OCI-LY7 (cell line): ENCODE data around the gene KIAA1671. TPM values are rescaled to one million over a fixed set of nuclear protein-coding genes. Genes with fewer than 3 reads are reported as not detected.

Experiments
- BruUV-seq: library from RNA; stranded (reverse); fragments of 400-500 nt; replicated peaks from 2 replicates; lab custom pipeline; 2021; lab: Mats Ljungman, UMichigan
- CTCF ChIA-PET: fragments of 300-600 bp; sonication (Branson Sonifier 250); formaldehyde crosslinking; loops from one replicate; lab custom pipeline; 2022; ENCODE audit warnings: antibody characterized with exemption; ENCODE audit not compliant: unreplicated experiment; lab: Charles Lee
- POLR2A ChIA-PET: fragments of 300-600 bp; sonication (Branson Sonifier 250); formaldehyde crosslinking; loops from one replicate; lab custom pipeline; 2022; ENCODE audit warnings: antibody characterized with exemption; lab: Charles Lee
- DNase-seq: peaks from one replicate; pipeline ENCODE4 v3.0.0-alpha.2; 2015; ENCODE audit warnings: low spot score
- H2AFZ ChIP-seq: fragments of 200-600 bp; sonication (generic), shearing (Covaris generic); 2 replicates; pipeline ENCODE4 v1.6.1; 2014; ENCODE audit warnings: mild to moderate bottlenecking, antibody characterized with exemption, low read length, moderate library complexity
- H3K27ac ChIP-seq: fragments of 200-600 bp; sonication (generic); 2 replicates; pipeline ENCODE4 v1.5.1; 2014; ENCODE audit warnings: mixed run types, low read depth, mild to moderate bottlenecking, moderate library complexity, low read length, inconsistent platforms; ENCODE audit not compliant: poor library complexity, severe bottlenecking
- H3K36me3 ChIP-seq: fragments of 200-600 bp; sonication (generic); 2 replicates; pipeline ENCODE4 v1.6.1; 2014; ENCODE audit warnings: mild to moderate bottlenecking, antibody characterized with exemption, low read length, moderate library complexity, mixed read lengths; ENCODE audit not compliant: insufficient read depth
- H3K4me1 ChIP-seq: fragments of 200-600 bp; sonication (generic); 2 replicates; pipeline ENCODE4 v1.5.1; 2014; ENCODE audit warnings: mild to moderate bottlenecking, low read length; ENCODE audit not compliant: insufficient read depth, poor library complexity, severe bottlenecking
- H3K4me2 ChIP-seq: fragments of 200-600 bp; sonication (generic); 2 replicates; pipeline ENCODE4 v1.6.1; 2014; ENCODE audit warnings: mild to moderate bottlenecking, low read length
- H3K4me3 ChIP-seq: fragments of 200-600 bp; sonication (generic); 2 replicates; pipeline ENCODE4 v1.5.1; 2014; ENCODE audit warnings: mild to moderate bottlenecking, low read depth, low read length; ENCODE audit not compliant: poor library complexity, severe bottlenecking
- H3K79me2 ChIP-seq: fragments of 200-600 bp; sonication (generic); 2 replicates; pipeline ENCODE4 v1.6.1; 2016; ENCODE audit warnings: low read depth, mild to moderate bottlenecking, low read length, moderate library complexity, mixed read lengths; ENCODE audit not compliant: insufficient read depth
- H3K9me2 ChIP-seq: fragments of 200-600 bp; sonication (generic); 2 replicates; pipeline ENCODE4 v1.6.1; 2016; ENCODE audit warnings: mild to moderate bottlenecking, low read length, mixed read lengths; ENCODE audit not compliant: insufficient read depth
- H3K9me3 ChIP-seq: fragments of 200-600 bp; sonication (generic); 2 replicates; pipeline ENCODE4 v1.6.1; 2014; ENCODE audit warnings: mild to moderate bottlenecking, mixed run types, low read length, mixed read lengths
- H4K20me1 ChIP-seq: fragments of 200-600 bp; sonication (generic); 2 replicates; pipeline ENCODE4 v1.6.1; 2014; ENCODE audit warnings: mild to moderate bottlenecking, antibody characterized with exemption, low read length, moderate library complexity, mixed read lengths; ENCODE audit not compliant: insufficient read depth
- EZH2phosphoT487 ChIP-seq: fragments of 200-600 bp; sonication (generic); IDR thresholded peaks from 2 replicates; pipeline ENCODE4 v1.6.1; 2018; ENCODE audit warnings: low read depth, borderline replicate concordance, mild to moderate bottlenecking, mixed run types, antibody characterized with exemption, low read length, moderate library complexity, mixed read lengths
- intact Hi-C: fragments of 100-400 bp; cut with micrococcal nuclease; formaldehyde crosslinking; loops from one replicate; pipeline ENCODE4 v1.10.0; 2022; ENCODE audit not compliant: unreplicated experiment
- total RNA-seq, 2 experiments: library from RNA; depleted of rRNA in 1 of 2; stranded (reverse); fragments of >200 nt in 1 of 2; shearing (Covaris generic) in 1 of 2; gene quantifications; 2 replicates each; pipeline ENCODE4 v1.2.3, GENCODE V29; 2014 to 2022
- TF ChIP-seq, protein P1 (sequence below): fragments of 200-600 bp; sonication (generic); conservative IDR thresholded peaks from 2 replicates; pipeline ENCODE4 v1.5.1; 2014; ENCODE audit warnings: mild to moderate bottlenecking, antibody characterized with exemption, low read length, moderate library complexity, mixed read lengths

KIAA1671 gene
- total RNA-seq, 2 experiments from 2014 or later: not detected

DNA sequence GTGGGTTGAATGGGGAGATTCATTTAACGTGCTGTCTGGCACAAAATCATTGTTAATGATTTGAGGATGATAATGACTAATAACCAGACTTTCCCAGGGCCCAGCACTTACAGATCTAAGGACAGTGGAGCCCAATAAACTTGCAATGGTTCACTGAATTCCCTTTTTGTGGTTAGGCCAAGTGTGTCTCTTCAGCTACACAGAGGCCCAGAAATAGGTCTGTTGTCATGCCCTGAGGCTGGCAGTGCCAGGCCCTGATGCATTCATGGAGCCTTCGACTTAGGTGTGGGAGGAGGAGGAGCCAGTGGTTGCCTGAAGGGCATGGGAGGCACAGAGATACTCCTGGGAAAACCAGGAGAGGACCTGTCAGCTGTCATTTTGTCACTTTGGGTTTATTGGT is 56.1 kb downstream of the KIAA1671 start:
- intact Hi-C loops: no loop called here
- H3K4me1 ChIP-seq: no peaks in the 10 kb centered on the region
- ChIA-PET POLR2A (no interaction called here), CTCF (no interaction called here)
- H4K20me1 ChIP-seq: no peaks in the 10 kb centered on the region
- BruUV-seq: no TSS peak
- no peak for DNase-seq
- no peak overlapping the region for H2AFZ ChIP-seq
- H3K36me3 ChIP-seq: no peaks in the 10 kb centered on the region
- H3K79me2 ChIP-seq: no peaks in the 10 kb centered on the region
- H3K9me3 ChIP-seq: no peaks in the 10 kb centered on the region
- H3K4me3 ChIP-seq: no peak overlapping the region
- no peaks in the 10 kb centered on the region for H3K9me2 ChIP-seq
- H3K4me2 ChIP-seq: no peak overlapping the region
- H3K27ac ChIP-seq: no peak overlapping the region
- TF ChIP-seq EZH2phosphoT487: no peak
- TF ChIP-seq, protein P1, sequence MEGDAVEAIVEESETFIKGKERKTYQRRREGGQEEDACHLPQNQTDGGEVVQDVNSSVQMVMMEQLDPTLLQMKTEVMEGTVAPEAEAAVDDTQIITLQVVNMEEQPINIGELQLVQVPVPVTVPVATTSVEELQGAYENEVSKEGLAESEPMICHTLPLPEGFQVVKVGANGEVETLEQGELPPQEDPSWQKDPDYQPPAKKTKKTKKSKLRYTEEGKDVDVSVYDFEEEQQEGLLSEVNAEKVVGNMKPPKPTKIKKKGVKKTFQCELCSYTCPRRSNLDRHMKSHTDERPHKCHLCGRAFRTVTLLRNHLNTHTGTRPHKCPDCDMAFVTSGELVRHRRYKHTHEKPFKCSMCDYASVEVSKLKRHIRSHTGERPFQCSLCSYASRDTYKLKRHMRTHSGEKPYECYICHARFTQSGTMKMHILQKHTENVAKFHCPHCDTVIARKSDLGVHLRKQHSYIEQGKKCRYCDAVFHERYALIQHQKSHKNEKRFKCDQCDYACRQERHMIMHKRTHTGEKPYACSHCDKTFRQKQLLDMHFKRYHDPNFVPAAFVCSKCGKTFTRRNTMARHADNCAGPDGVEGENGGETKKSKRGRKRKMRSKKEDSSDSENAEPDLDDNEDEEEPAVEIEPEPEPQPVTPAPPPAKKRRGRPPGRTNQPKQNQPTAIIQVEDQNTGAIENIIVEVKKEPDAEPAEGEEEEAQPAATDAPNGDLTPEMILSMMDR: no peak

- no TSS peak for BruUV-seq
- no peaks in the 10 kb centered on the region for H3K36me3 ChIP-seq
- POLR2A ChIA-PET: no interaction called here
- TF ChIP-seq, protein P1: no peak
- no peak for TF ChIP-seq EZH2phosphoT487
- CTCF ChIA-PET: no interaction called here
- no peaks in the 10 kb centered on the region for H3K9me2 ChIP-seq
- H4K20me1 ChIP-seq: no peaks in the 10 kb centered on the region
- H3K4me3 ChIP-seq: no peak overlapping the region
- no peaks in the 10 kb centered on the region for H3K9me3 ChIP-seq
- H3K27ac ChIP-seq: no peak overlapping the region
- no peaks in the 10 kb centered on the region for H3K4me1 ChIP-seq
- H3K79me2 ChIP-seq: no peaks in the 10 kb centered on the region
- DNase-seq: no peak
- intact Hi-C loops: no loop called here
- H3K4me2 ChIP-seq: no peak overlapping the region
- no peak overlapping the region for H2AFZ ChIP-seq
Observed at GRCh38 chr22:25012741-25013143, 60.2 kb downstream of the KIAA1671 start.

DNA sequence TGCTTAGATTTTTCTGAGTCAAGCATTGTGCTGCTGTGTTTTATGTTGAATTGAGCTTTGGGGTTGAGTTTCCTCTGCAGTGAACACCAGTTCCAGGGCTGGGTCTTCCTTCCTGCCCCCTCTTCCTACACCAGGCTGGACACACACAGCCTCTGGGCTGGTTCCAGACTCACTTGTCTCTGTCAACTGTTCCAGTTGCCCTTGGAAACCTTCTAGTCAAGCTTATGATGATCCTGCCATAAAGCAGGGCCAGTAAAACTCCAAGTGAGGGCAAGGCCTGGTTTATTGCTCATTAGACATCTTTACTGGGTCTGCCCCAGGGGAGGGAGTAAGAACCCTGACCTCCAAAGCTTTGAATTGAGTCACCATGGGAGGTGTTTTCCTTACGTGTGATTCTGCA is 61.1 kb downstream of the KIAA1671 start:
- Histone ChIP-seq H3K36me3 (no peaks in the 10 kb centered on the region), H3K9me3 (no peaks in the 10 kb centered on the region), H2AFZ (no peak overlapping the region), H3K4me1 (no peaks in the 10 kb centered on the region), H3K4me2 (no peak overlapping the region), H4K20me1 (no peaks in the 10 kb centered on the region), H3K27ac (no peak overlapping the region), H3K9me2 (no peaks in the 10 kb centered on the region), H3K79me2 (no peaks in the 10 kb centered on the region), H3K4me3 (no peak overlapping the region)
- CTCF ChIA-PET: no interaction called here
- TF ChIP-seq EZH2phosphoT487: no peak
- TF ChIP-seq, protein P1: no peak
- intact Hi-C loops: no loop called here
- BruUV-seq: no TSS peak
- DNase-seq: no peak
- POLR2A ChIA-PET: interaction anchor here (0.8 kb wide), 1 partner anchor 26 kb away, joined by 10 read pairs; no protein-coding TSS in a partner anchor
